Astrocyte of the cerebellum (primary cell): ENCODE data around the gene VWA5A.
A peak's percentile ranks its signal among the peaks of the same experiment; 100 is the strongest.

Experiments used
- DNase-seq: peaks from one replicate; pipeline ENCODE4 v3.0.0-alpha.2; 2011; ENCODE audit warnings: low read depth
- H3K4me3 ChIP-seq: 2 replicates; pipeline ENCODE4 v1.5.1; 2011; ENCODE audit warnings: mild to moderate bottlenecking, low read depth, low read length, moderate library complexity
- CTCF ChIP-seq: IDR thresholded peaks from 2 replicates; pipeline ENCODE4 v1.5.1; 2012; ENCODE audit warnings: low read length, low read depth, moderate library complexity, mild to moderate bottlenecking; ENCODE audit errors: missing control alignments
- in situ Hi-C: cut with HindIII; loops from 2 replicates; pipeline ENCODE4 v1.10.0; 2017; ENCODE audit warnings: low sequenced_read_pairs

The VWA5A gene

GRCh38 chr11:124093330-124093729, 21.9 kb upstream of the VWA5A start:
- no peak for TF ChIP-seq CTCF

GRCh38 chr11:124094731-124095130, 20.5 kb upstream of the VWA5A start:
- H3K4me3 ChIP-seq: no peak overlapping the region
- no peak for TF ChIP-seq CTCF
- no peak for DNase-seq
- in situ Hi-C loops: no loop called here

More at GRCh38 chr11:124093330-124093729, 21.9 kb upstream of the VWA5A start:
- H3K4me3 ChIP-seq: no peak overlapping the region
- in situ Hi-C loops: no loop called here
- no peak for DNase-seq

- in situ Hi-C loops: no loop called here
- H3K4me3 ChIP-seq: no peak overlapping the region
- no peak for DNase-seq
- no peak for TF ChIP-seq CTCF
These were observed 18.9 kb upstream of the VWA5A start for GRCh38 chr11:124096364-124096763.

GRCh38 chr11:124098141-124098540, 17.1 kb upstream of the VWA5A start:
- in situ Hi-C loops: no loop called here
- no peak overlapping the region for H3K4me3 ChIP-seq
- no peak for TF ChIP-seq CTCF
- DNase-seq: no peak

- in situ Hi-C loops: no loop called here
- no peak for DNase-seq
- no peak for TF ChIP-seq CTCF
- no peak overlapping the region for H3K4me3 ChIP-seq
These were observed 13.5 kb upstream of the VWA5A start for GRCh38 chr11:124101737-124102136.

GRCh38 chr11:124108156-124108555, 7.1 kb upstream of the VWA5A start:
- DNase-seq: peak; percentile 13
- H3K4me3 ChIP-seq: no peak overlapping the region
- TF ChIP-seq CTCF: peak; percentile 46
- in situ Hi-C loops: no loop called here

- in situ Hi-C loops: no loop called here
- DNase-seq: no peak
- no peak overlapping the region for H3K4me3 ChIP-seq
- no peak for TF ChIP-seq CTCF
These were observed 5.9 kb upstream of the VWA5A start for GRCh38 chr11:124109377-124109776.
